ENCODE results near the gene FCMR.
A peak's percentile ranks its signal among the peaks of the same experiment; 100 is the strongest.

Gene FCMR

GRCh38 chr1:206907304-206907991 lies 14.3 kb downstream of the FCMR start:
- FAIRE-seq (no peak), DNase-seq (ENCODE audit: insufficient read length, low spot score) (no peak)
- TF ChIP-seq SPI1 (IDR thresholded peaks at IDR 0.05; ENCODE audit: low read depth, low read length) = no peak
- no peak for TF ChIP-seq PAX5 (IDR thresholded peaks at IDR 0.05; ENCODE audit: insufficient read depth, low read length, severe bottlenecking)
- TF ChIP-seq POLR2AphosphoS5 (IDR thresholded peaks at IDR 0.05; ENCODE audit: low read depth, low read length) = no peak
- TF ChIP-seq TAF1 (IDR thresholded peaks at IDR 0.05; ENCODE audit: low read depth, low read length) = no peak
- no peak for TF ChIP-seq POU2F2 (IDR thresholded peaks at IDR 0.05; ENCODE audit: low read depth, low read length)
- TF ChIP-seq POLR2A (IDR thresholded peaks at IDR 0.05; ENCODE audit: low read depth, low read length) = no peak

GRCh38 chr1:206905295-206906164 lies 16.2 kb downstream of the FCMR start:
- TF ChIP-seq POLR2AphosphoS5 (IDR thresholded peaks at IDR 0.05; ENCODE audit: low read depth, low read length) (no peak), TAF1 (IDR thresholded peaks at IDR 0.05; ENCODE audit: low read depth, low read length) (no peak), POLR2A (IDR thresholded peaks at IDR 0.05; ENCODE audit: low read depth, low read length) (no peak), SPI1 (IDR thresholded peaks at IDR 0.05; ENCODE audit: low read depth, low read length) (no peak), PAX5 (IDR thresholded peaks at IDR 0.05; ENCODE audit: insufficient read depth, low read length, severe bottlenecking) (no peak), POU2F2 (IDR thresholded peaks at IDR 0.05; ENCODE audit: low read depth, low read length) (no peak)
- no peak for FAIRE-seq

GRCh38 chr1:206904423-206905142 lies 17.2 kb downstream of the FCMR start:
- FAIRE-seq (no peak), DNase-seq (ENCODE audit: insufficient read length, low spot score) (no peak)
- TF ChIP-seq POLR2A (IDR thresholded peaks at IDR 0.05; ENCODE audit: low read depth, low read length) (no peak), TAF1 (IDR thresholded peaks at IDR 0.05; ENCODE audit: low read depth, low read length) (no peak), PAX5 (IDR thresholded peaks at IDR 0.05; ENCODE audit: insufficient read depth, low read length, severe bottlenecking) (no peak), POLR2AphosphoS5 (IDR thresholded peaks at IDR 0.05; ENCODE audit: low read depth, low read length) (peak; percentile 38; the same call in 1 of the 2 replicates)

More at GRCh38 chr1:206905295-206906164, 16.2 kb downstream of the FCMR start:
- no peak for DNase-seq (ENCODE audit: insufficient read length, low spot score)

GRCh38 chr1:206903687-206904086 lies 18.1 kb downstream of the FCMR start:
- TF ChIP-seq SPI1 (IDR thresholded peaks at IDR 0.05; ENCODE audit: low read depth, low read length) (no peak), PAX5 (IDR thresholded peaks at IDR 0.05; ENCODE audit: insufficient read depth, low read length, severe bottlenecking) (no peak), TAF1 (IDR thresholded peaks at IDR 0.05; ENCODE audit: low read depth, low read length) (no peak), POLR2A (IDR thresholded peaks at IDR 0.05; ENCODE audit: low read depth, low read length) (no peak), POU2F2 (IDR thresholded peaks at IDR 0.05; ENCODE audit: low read depth, low read length) (no peak), POLR2AphosphoS5 (IDR thresholded peaks at IDR 0.05; ENCODE audit: low read depth, low read length) (no peak)
- FAIRE-seq (no peak), DNase-seq (ENCODE audit: insufficient read length, low spot score) (no peak)

- FAIRE-seq (no peak), DNase-seq (ENCODE audit: insufficient read length, low spot score) (no peak)
- TF ChIP-seq TAF1 (IDR thresholded peaks at IDR 0.05; ENCODE audit: low read depth, low read length) = no peak
- no peak for TF ChIP-seq PAX5 (IDR thresholded peaks at IDR 0.05; ENCODE audit: insufficient read depth, low read length, severe bottlenecking)
- no peak for TF ChIP-seq POU2F2 (IDR thresholded peaks at IDR 0.05; ENCODE audit: low read depth, low read length)
- peak; percentile 67; the same call in 1 of the 2 replicates for TF ChIP-seq POLR2A (IDR thresholded peaks at IDR 0.05; ENCODE audit: low read depth, low read length)
Observed at GRCh38 chr1:206902702-206903101, 19.0 kb downstream of the FCMR start.

- FAIRE-seq (no peak), DNase-seq (ENCODE audit: insufficient read length, low spot score) (no peak)
- TF ChIP-seq POLR2A (IDR thresholded peaks at IDR 0.05; ENCODE audit: low read depth, low read length) (no peak), SPI1 (IDR thresholded peaks at IDR 0.05; ENCODE audit: low read depth, low read length) (no peak)
Observed at GRCh38 chr1:206901944-206902343, 19.8 kb downstream of the FCMR start.

- no peak for FAIRE-seq
- no peak for DNase-seq (ENCODE audit: insufficient read length, low spot score)
- no peak for TF ChIP-seq PAX5 (IDR thresholded peaks at IDR 0.05; ENCODE audit: insufficient read depth, low read length, severe bottlenecking)
- TF ChIP-seq POLR2A (IDR thresholded peaks at IDR 0.05; ENCODE audit: low read depth, low read length) = no peak
- no peak for TF ChIP-seq TAF1 (IDR thresholded peaks at IDR 0.05; ENCODE audit: low read depth, low read length)
- no peak for TF ChIP-seq POU2F2 (IDR thresholded peaks at IDR 0.05; ENCODE audit: low read depth, low read length)
- no peak for TF ChIP-seq SPI1 (IDR thresholded peaks at IDR 0.05; ENCODE audit: low read depth, low read length)
- no peak for TF ChIP-seq POLR2AphosphoS5 (IDR thresholded peaks at IDR 0.05; ENCODE audit: low read depth, low read length)
Observed at GRCh38 chr1:206900149-206900548, 21.6 kb downstream of the FCMR start.

GRCh38 chr1:206899717-206900116 lies 22.0 kb downstream of the FCMR start:
- DNase-seq (ENCODE audit: insufficient read length, low spot score) (no peak), FAIRE-seq (no peak)
- TF ChIP-seq PAX5 (IDR thresholded peaks at IDR 0.05; ENCODE audit: insufficient read depth, low read length, severe bottlenecking) (no peak), POLR2AphosphoS5 (IDR thresholded peaks at IDR 0.05; ENCODE audit: low read depth, low read length) (no peak), TAF1 (IDR thresholded peaks at IDR 0.05; ENCODE audit: low read depth, low read length) (no peak), POU2F2 (IDR thresholded peaks at IDR 0.05; ENCODE audit: low read depth, low read length) (no peak), POLR2A (IDR thresholded peaks at IDR 0.05; ENCODE audit: low read depth, low read length) (no peak), SPI1 (IDR thresholded peaks at IDR 0.05; ENCODE audit: low read depth, low read length) (no peak)

- TF ChIP-seq PAX5 (IDR thresholded peaks at IDR 0.05; ENCODE audit: insufficient read depth, low read length, severe bottlenecking) (no peak), POLR2A (IDR thresholded peaks at IDR 0.05; ENCODE audit: low read depth, low read length) (no peak), POU2F2 (IDR thresholded peaks at IDR 0.05; ENCODE audit: low read depth, low read length) (no peak), SPI1 (IDR thresholded peaks at IDR 0.05; ENCODE audit: low read depth, low read length) (no peak), TAF1 (IDR thresholded peaks at IDR 0.05; ENCODE audit: low read depth, low read length) (no peak), POLR2AphosphoS5 (IDR thresholded peaks at IDR 0.05; ENCODE audit: low read depth, low read length) (no peak)
- no peak for FAIRE-seq
Observed at GRCh38 chr1:206898915-206899431, 22.8 kb downstream of the FCMR start.

More at GRCh38 chr1:206898915-206899431, 22.8 kb downstream of the FCMR start:
- no peak for DNase-seq (ENCODE audit: insufficient read length, low spot score)

All from GM12891 (cell line).